HepG2 (cell line): ENCODE results near the gene CHKA. TPM values are rescaled to one million over a fixed set of nuclear protein-coding genes. Genes with fewer than 3 reads are reported as not detected.

ENCODE experiments used
- EED ChIP-seq: sonication (generic); formaldehyde crosslinking; IDR thresholded peaks from 2 replicates; pipeline ENCODE4 v1.5.0; 2020; ENCODE audit warnings: mild to moderate bottlenecking, missing genetic modification reagents
- ESRRA ChIP-seq: sonication (generic); formaldehyde crosslinking; IDR thresholded peaks from 2 replicates; pipeline ENCODE4 v1.5.1; 2020; ENCODE audit warnings: mild to moderate bottlenecking, low read depth, missing genetic modification reagents
- FIP1L1 ChIP-seq: fragments of 200-400 bp; formaldehyde crosslinking; IDR thresholded peaks from 2 replicates; pipeline ENCODE4 v1.6.1; 2018; ENCODE audit warnings: low read depth, mild to moderate bottlenecking, low read length, moderate library complexity, borderline replicate concordance; ENCODE audit not compliant: insufficient read depth
- HNRNPH1 ChIP-seq: fragments of 200-400 bp; formaldehyde crosslinking; optimal IDR thresholded peaks from 2 replicates; pipeline ENCODE3; 2017; ENCODE audit warnings: mild to moderate bottlenecking, low read depth, low read length
- JARID2 ChIP-seq: sonication (generic); formaldehyde crosslinking; IDR thresholded peaks from 2 replicates; pipeline ENCODE4 v1.8.1; 2023; ENCODE audit warnings: missing genetic modification reagents, inconsistent platforms; ENCODE audit not compliant: insufficient replicate concordance
- MED1 ChIP-seq: sonication (generic); formaldehyde crosslinking; IDR thresholded peaks from 2 replicates; pipeline ENCODE4 v1.4.0; 2020; ENCODE audit warnings: missing genetic modification reagents
- MXI1 ChIP-seq: IDR thresholded peaks from 3 replicates; pipeline ENCODE4 v1.6.1; 2012; ENCODE audit warnings: low read depth, low read length, inconsistent platforms, borderline replicate concordance
- NBN ChIP-seq: fragments of 450-650 bp; conservative IDR thresholded peaks from 2 replicates; pipeline ENCODE4 v1.6.1; 2017
- NR2C2 ChIP-seq: sonication (generic); formaldehyde crosslinking; IDR thresholded peaks from 2 replicates; pipeline ENCODE4 v1.4.0; 2020; ENCODE audit warnings: missing genetic modification reagents, mild to moderate bottlenecking, moderate library complexity, borderline replicate concordance
- RAD21 ChIP-seq: fragments of 450-650 bp; formaldehyde crosslinking; IDR thresholded peaks from 2 replicates; pipeline ENCODE4 v1.5.0; 2020; ENCODE audit warnings: mild to moderate bottlenecking
- SAP130 ChIP-seq: IDR thresholded peaks from 2 replicates; pipeline ENCODE4 v1.6.1; 2016; ENCODE audit warnings: low read depth
- TEAD2 ChIP-seq: sonication (generic); formaldehyde crosslinking; IDR thresholded peaks from 2 replicates; pipeline ENCODE4 v1.9.0; 2021; ENCODE audit warnings: missing genetic modification reagents
- ZBTB40 ChIP-seq, 2 experiments: fragments of 450-650 bp in 1 of 2; sonication (generic) in 1 of 2; formaldehyde crosslinking in 1 of 2; IDR thresholded peaks; 2 replicates each; pipeline versions ENCODE4 v1.6.1 to v1.8.0; 2016 to 2022; ENCODE audit warnings: antibody characterized with exemption in 1 of 2, mild to moderate bottlenecking in 1 of 2, missing genetic modification reagents in 1 of 2
- ZNF329 ChIP-seq: sonication (generic); formaldehyde crosslinking; IDR thresholded peaks from 2 replicates; pipeline ENCODE4 v1.9.0; 2021; ENCODE audit warnings: low read depth, mild to moderate bottlenecking, missing genetic modification reagents
- ZNF562 ChIP-seq: sonication (generic); formaldehyde crosslinking; IDR thresholded peaks from 2 replicates; pipeline ENCODE4 v1.8.0; 2022; ENCODE audit warnings: missing genetic modification reagents, borderline replicate concordance
- ZNF720 ChIP-seq: sonication (generic); formaldehyde crosslinking; IDR thresholded peaks from 2 replicates; pipeline ENCODE4 v1.4.0; 2020; ENCODE audit warnings: missing genetic modification reagents
- polyA plus RNA-seq, 8 experiments: library from polyadenylated mRNA; depleted of rRNA in 3 of 8; stranded (reverse) in 7 of 8; unstranded in 1 of 8; fragments of >200 nt; fragmentation: Illumina TruSeq in 4 of 8; extraction: Trizol in 4 of 8; gene quantifications; 2 replicates each; pipeline versions ENCODE4 v1.2.1 to v1.2.3, GENCODE V29; 2011 to 2016; ENCODE audit warnings: low read depth in 4 of 8, missing spikeins in 1 of 8, mixed read lengths in 1 of 8; ENCODE audit not compliant: insufficient read depth in 1 of 8
- total RNA-seq, 5 experiments: library from RNA; depleted of rRNA; stranded (reverse); fragments of >200 nt; fragmentation: Illumina TruSeq; extraction: Trizol; gene quantifications; 2 replicates each; pipeline ENCODE4 v1.2.3, GENCODE V29; 2016; ENCODE audit warnings: low read depth in 1 of 5
- TF ChIP-seq, protein P1 (sequence below): conservative IDR thresholded peaks from 2 replicates; pipeline ENCODE4 v1.6.1; 2018; ENCODE audit warnings: missing genetic modification reagents
- TF ChIP-seq, protein P2 (sequence below): IDR thresholded peaks from 2 replicates; pipeline ENCODE4 v1.6.1; 2012; ENCODE audit warnings: inconsistent platforms
- TF ChIP-seq, protein P3 (sequence below): sonication (generic); formaldehyde crosslinking; IDR thresholded peaks from 2 replicates; pipeline ENCODE4 v1.4.0; 2020; ENCODE audit warnings: missing genetic modification reagents, borderline replicate concordance

The CHKA gene
- total and polyA plus RNA-seq, 2 of the 13 experiments (the other 11 are each of a cell fraction or from before 2014, with no cell fraction given): 71.6 to 92.7 TPM

GRCh38 chr11:68076371-68077042, 44.7 kb downstream of the CHKA start (continued):
- TF ChIP-seq ZBTB40 (IDR thresholded peaks at IDR 0.05) (no peak), ZBTB40 (CRISPR knock-in tag; IDR thresholded peaks at IDR 0.05) (no peak), RAD21 (CRISPR knock-in tag) (peak; percentile 48), ESRRA (CRISPR knock-in tag) (no peak), TEAD2 (CRISPR knock-in tag) (no peak), NBN (no peak), ZNF720 (no peak), MXI1 (no peak), MED1 (peak; percentile 32; the same call in 1 of the 2 replicates), HNRNPH1 (no peak), JARID2 (CRISPR knock-in tag) (no peak), ZNF562 (CRISPR knock-in tag) (no peak), NR2C2 (no peak), FIP1L1 (no peak), EED (CRISPR knock-in tag) (no peak), ZNF329 (CRISPR knock-in tag) (no peak), SAP130 (CRISPR knock-in tag) (peak; percentile 36)
- TF ChIP-seq, protein P1, sequence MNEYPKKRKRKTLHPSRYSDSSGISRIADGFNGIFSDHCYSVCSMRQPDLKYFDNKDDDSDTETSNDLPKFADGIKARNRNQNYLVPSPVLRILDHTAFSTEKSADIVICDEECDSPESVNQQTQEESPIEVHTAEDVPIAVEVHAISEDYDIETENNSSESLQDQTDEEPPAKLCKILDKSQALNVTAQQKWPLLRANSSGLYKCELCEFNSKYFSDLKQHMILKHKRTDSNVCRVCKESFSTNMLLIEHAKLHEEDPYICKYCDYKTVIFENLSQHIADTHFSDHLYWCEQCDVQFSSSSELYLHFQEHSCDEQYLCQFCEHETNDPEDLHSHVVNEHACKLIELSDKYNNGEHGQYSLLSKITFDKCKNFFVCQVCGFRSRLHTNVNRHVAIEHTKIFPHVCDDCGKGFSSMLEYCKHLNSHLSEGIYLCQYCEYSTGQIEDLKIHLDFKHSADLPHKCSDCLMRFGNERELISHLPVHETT: no peak
- TF ChIP-seq, protein P2, sequence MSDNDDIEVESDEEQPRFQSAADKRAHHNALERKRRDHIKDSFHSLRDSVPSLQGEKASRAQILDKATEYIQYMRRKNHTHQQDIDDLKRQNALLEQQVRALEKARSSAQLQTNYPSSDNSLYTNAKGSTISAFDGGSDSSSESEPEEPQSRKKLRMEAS: peak; percentile 38; the same call in 1 of the 2 replicates
- TF ChIP-seq, protein P3, sequence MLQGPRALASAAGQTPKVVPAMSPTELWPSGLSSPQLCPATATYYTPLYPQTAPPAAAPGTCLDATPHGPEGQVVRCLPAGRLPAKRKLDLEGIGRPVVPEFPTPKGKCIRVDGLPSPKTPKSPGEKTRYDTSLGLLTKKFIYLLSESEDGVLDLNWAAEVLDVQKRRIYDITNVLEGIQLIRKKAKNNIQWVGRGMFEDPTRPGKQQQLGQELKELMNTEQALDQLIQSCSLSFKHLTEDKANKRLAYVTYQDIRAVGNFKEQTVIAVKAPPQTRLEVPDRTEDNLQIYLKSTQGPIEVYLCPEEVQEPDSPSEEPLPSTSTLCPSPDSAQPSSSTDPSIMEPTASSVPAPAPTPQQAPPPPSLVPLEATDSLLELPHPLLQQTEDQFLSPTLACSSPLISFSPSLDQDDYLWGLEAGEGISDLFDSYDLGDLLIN: no peak
